HG02798 (cell line): Measurements from ENCODE around the gene SCD.
"Not testable (repeated sequence)": the region's sequence is repeated elsewhere in the genome, so short reads cannot be mapped to it uniquely, and the experiment has no call there.

ENCODE experiments used
- ATAC-seq: cut with Tn5 transposase; IDR thresholded peaks from one replicate; pipeline ENCODE4 v1.9.1; 2021; ENCODE audit warnings: mild to moderate bottlenecking; ENCODE audit not compliant: unreplicated experiment, poor library complexity

SCD gene

GRCh38 chr10:100359529-100360150 is 12.6 kb downstream of the SCD start:
- no peak for ATAC-seq

GRCh38 chr10:100360234-100360633 is 13.2 kb downstream of the SCD start:
- no peak for ATAC-seq

DNA sequence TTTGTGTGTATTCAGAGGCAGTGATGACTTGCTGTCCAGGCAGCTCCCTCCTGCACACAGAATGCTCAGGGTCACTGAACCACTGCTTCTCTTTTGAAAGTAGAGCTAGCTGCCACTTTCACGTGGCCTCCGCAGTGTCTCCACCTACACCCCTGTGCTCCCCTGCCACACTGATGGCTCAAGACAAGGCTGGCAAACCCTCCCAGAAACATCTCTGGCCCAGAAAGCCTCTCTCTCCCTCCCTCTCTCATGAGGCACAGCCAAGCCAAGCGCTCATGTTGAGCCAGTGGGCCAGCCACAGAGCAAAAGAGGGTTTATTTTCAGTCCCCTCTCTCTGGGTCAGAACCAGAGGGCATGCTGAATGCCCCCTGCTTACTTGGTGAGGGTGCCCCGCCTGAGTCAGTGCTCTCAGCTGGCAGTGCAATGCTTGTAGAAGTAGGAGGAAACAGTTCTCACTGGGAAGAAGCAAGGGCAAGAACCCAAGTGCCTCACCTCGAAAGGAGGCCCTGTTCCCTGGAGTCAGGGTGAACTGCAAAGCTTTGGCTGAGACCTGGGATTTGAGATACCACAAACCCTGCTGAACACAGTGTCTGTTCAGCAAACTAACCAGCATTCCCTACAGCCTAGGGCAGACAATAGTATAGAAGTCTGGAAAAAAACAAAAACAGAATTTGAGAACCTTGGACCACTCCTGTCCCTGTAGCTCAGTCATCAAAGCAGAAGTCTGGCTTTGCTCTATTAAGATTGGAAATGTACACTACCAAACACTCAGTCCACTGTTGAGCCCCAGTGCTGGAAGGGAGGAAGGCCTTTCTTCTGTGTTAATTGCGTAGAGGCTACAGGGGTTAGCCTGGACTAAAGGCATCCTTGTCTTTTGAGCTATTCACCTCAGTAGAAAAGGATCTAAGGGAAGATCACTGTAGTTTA is 15.8 kb downstream of the SCD start:
- no peak for ATAC-seq

DNA sequence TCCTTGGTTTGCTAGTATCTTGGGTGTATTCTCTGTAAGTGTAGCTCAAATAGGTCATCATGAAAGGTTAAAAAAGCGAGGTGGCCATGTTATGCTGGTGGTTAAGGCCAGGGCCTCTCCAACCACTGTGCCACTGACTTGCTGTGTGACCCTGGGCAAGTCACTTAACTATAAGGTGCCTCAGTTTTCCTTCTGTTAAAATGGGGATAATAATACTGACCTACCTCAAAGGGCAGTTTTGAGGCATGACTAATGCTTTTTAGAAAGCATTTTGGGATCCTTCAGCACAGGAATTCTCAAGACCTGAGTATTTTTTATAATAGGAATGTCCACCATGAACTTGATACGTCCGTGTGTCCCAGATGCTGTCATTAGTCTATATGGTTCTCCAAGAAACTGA is 17.1 kb downstream of the SCD start:
- no peak for ATAC-seq

DNA sequence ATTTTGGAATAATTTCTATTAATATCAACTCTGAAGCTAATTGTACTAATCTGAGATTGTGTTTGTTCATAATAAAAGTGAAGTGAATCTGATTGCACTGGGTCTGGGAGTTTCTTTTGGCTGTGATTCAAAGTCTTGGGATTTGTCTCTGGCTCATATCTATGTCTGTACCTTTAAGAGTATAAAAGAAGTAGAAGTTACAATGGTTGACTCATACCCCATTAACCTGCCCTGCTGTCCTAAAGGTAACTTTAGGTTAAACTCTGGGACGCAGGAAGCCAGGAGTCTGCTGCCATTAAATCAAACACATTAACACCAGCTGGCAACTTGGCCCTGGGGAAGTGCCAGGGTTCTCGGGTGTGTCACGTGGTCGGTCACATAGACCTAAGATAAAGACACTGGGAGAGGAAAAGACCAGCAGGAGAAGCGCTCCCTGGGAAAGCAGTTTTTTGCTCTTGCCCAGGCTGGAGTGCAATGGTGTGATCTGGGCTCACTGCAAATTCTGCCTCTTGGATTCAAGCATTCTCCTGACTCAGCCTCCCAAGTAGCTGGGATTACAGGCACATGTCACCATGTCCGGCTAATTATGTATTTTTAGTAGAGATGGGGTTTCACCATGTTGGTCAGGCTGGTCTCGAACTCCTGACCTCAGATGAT is 17.8 kb downstream of the SCD start:
- no peak for ATAC-seq

DNA sequence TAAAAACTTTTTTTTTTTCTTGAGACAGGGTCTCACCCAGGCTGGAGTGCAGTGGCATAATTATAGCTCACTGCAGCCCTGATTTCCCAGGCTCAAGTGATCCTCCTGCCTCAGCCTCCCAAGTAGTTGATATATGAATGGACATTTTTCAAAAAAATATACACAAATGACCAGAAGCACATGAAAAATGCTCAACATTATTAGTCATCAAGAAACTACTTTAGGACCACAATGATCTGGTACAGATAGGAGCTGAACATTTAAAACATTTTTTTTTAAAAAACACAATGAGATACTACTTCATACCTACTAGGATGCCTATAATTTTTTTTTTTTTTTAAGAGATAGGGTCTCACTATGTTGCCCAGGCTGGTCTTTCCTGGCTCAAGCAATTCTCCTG is 21.7 kb downstream of the SCD start:
- ATAC-seq: no peak

GRCh38 chr10:100370714-100371481 is 23.9 kb downstream of the SCD start:
- no peak for ATAC-seq

DNA sequence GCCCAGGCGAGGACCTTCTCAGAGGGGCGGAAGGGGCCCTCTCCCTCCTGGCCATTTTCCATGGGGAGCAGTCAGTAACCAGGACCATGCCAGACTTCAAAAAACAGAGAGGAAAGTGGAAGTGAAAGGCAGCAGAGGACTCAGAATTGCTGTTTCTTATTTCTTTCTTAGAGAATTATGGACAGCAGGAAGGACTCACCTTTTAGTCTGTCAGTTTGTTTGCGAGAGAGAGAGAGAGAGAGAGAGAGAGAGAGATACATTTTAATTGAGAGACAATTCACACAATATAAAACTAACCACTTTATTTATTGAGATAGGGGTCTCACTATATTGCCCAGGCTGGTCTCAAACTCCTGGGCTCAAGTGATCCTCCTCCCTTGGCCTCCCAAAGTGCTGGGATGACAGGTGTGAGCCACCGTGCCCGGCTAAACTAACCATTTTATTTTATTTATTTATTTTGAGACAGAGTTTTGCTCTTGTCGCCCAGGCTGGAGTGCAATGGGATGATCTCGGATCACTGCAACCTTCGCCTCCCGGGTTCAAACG is 24.5 kb downstream of the SCD start:
- ATAC-seq: no peak

GRCh38 chr10:100372415-100373297 is 25.6 kb downstream of the SCD start:
- no peak for ATAC-seq

- peak; percentile 97 for ATAC-seq
These were observed 26.5 kb downstream of the SCD start for GRCh38 chr10:100373298-100374199.

- no peak for ATAC-seq
These were observed 27.2 kb downstream of the SCD start for GRCh38 chr10:100374200-100374655.

GRCh38 chr10:100374677-100375353 is 27.8 kb downstream of the SCD start:
- ATAC-seq: not testable (repeated sequence)

DNA sequence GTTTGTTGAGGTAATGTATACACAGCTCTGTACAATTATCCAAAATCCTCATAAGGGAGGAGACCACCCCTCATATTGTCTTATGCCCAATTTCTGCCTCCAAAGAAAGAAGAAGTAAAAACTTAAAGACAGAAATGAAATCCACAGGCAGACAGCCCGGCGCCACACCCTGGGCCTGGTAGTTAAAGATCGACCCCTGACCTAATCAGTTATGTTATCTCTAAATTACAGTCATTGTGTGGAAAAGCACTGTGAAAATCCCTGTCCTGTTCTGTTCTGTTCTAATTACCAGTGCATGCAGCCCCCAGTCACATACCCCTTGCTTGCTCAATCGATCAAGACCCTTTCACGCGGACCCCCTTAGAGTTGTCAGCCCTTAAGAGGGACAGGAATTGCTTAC is 29.6 kb downstream of the SCD start:
- ATAC-seq: not testable (repeated sequence)

DNA sequence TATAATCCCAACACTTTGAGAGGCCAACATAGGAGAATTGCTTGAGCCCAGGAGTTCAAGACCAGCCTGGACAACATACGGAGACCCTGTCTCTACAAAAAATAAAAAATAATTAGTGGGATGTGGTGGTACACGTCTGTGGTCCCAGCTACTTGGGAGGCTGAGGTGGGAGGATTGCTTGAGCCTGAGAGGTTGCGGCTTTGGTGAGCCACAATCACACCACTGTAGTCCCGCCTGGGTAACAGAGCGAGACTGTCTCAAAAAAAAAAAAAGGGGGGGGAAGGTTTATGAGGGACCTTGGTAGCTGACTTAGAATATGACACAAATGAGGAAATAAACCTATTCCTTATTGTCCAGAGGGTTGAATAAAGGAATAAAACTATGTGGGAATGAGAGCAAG is 30.8 kb downstream of the SCD start:
- ATAC-seq: no peak

DNA sequence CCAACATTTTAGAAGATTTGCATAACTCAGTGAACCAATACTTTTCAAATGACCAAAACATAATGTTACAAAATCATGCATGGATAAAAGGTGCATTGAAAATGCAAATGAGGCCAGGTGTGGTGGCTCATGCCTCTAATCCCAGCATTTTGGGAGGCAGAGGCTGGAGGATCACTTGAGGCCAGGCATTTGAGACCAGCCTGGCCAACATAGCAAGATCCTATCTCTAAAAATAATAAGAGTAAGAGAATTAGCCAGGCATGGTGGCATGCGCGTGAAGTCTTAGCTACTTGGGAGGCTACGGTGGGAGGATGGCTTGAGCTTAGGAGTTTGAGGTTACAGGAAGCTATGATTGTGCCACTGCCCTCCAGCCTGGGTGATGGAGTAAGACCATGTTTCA is 33.4 kb downstream of the SCD start:
- ATAC-seq: no peak

- ATAC-seq: no peak
These were observed 35.5 kb downstream of the SCD start for GRCh38 chr10:100382553-100382952.

- no peak for ATAC-seq
These were observed 36.2 kb downstream of the SCD start for GRCh38 chr10:100383251-100383650.
